Nephron (organoid): Measurements from ENCODE around the gene TMEM97.
A peak's percentile ranks its signal among the peaks of the same experiment; 100 is the strongest.

Source experiments
- H3K27ac Mint-ChIP-seq, 3 experiments: 2 replicates each; pipeline ENCODE4 v1.8.0; 2020; ENCODE audit warnings: mixed read lengths in 3 of 3, mild to moderate bottlenecking in 2 of 3, moderate library complexity in 1 of 3
- H3K27me3 Mint-ChIP-seq: 2 replicates; pipeline ENCODE4 v1.8.0; 2021; ENCODE audit warnings: low read depth, mild to moderate bottlenecking, moderate library complexity, mixed read lengths
- H3K36me3 Mint-ChIP-seq: 2 replicates; pipeline ENCODE4 v1.8.0; 2020; ENCODE audit warnings: low read depth, mixed read lengths
- H3K4me1 Mint-ChIP-seq: 2 replicates; pipeline ENCODE4 v1.8.0; 2020; ENCODE audit warnings: mixed read lengths
- H3K4me3 Mint-ChIP-seq, 3 experiments: 2 replicates each; pipeline ENCODE4 v1.8.0; 2020; ENCODE audit warnings: mild to moderate bottlenecking in 3 of 3, mixed read lengths in 3 of 3, moderate library complexity in 2 of 3
- H3K9me3 Mint-ChIP-seq: 2 replicates; pipeline ENCODE4 v1.8.0; 2020; ENCODE audit warnings: mixed read lengths
- TF ChIP-seq, protein P1 (sequence below), 3 experiments: fragments of 200-600 bp; sonication (generic); IDR thresholded peaks; one replicate each; pipeline ENCODE4 v1.5.0; 2021; ENCODE audit warnings: antibody characterized with exemption in 3 of 3; ENCODE audit not compliant: unreplicated experiment in 3 of 3

Gene TMEM97

DNA sequence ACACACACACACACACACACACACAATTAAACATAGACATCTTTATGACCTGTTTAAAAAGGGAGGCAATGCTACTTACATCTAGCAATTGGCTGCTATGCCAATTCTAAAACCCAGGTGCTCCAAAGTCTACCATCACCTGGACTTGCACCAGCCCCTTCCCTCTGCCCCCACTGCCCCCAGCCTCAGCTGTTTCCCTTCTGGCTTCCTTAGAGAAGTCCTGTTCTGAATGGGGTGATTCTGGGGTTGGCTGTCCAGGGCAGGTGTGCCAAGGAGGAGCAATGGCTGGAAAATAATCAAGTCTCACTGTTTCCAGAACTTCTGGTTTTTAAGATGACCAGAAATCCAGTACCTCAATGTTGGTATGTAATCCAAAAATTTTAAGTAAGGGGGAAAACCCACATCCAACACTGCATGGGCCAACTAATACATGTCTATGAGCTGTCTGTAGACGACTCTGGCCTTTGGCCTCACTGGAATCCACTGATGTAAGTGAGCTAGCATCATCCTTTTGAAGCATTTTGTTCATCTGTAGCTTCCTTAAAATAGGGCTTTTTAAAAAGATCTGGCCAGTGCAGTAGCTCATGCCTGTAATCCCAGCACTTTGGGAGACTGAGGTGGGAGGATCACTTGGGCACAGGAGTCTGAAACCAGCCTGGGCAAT is 14.2 kb downstream of the TMEM97 start:
- Mint-ChIP-seq H3K27me3 (no peaks in the 10 kb centered on the region), H3K9me3 (no peaks in the 10 kb centered on the region), H3K4me3 (peak overlapping the region; percentile 98 to 99 (median 99)), H3K4me1 (peaks cover 42% of the 10 kb centered on the region), H3K36me3 (peaks cover 9% of the 10 kb centered on the region), H3K27ac (peak overlapping the region in 1 of 3 experiments; percentile 9)
- TF ChIP-seq, protein P1, sequence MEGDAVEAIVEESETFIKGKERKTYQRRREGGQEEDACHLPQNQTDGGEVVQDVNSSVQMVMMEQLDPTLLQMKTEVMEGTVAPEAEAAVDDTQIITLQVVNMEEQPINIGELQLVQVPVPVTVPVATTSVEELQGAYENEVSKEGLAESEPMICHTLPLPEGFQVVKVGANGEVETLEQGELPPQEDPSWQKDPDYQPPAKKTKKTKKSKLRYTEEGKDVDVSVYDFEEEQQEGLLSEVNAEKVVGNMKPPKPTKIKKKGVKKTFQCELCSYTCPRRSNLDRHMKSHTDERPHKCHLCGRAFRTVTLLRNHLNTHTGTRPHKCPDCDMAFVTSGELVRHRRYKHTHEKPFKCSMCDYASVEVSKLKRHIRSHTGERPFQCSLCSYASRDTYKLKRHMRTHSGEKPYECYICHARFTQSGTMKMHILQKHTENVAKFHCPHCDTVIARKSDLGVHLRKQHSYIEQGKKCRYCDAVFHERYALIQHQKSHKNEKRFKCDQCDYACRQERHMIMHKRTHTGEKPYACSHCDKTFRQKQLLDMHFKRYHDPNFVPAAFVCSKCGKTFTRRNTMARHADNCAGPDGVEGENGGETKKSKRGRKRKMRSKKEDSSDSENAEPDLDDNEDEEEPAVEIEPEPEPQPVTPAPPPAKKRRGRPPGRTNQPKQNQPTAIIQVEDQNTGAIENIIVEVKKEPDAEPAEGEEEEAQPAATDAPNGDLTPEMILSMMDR (IDR thresholded peaks at IDR 0.05; ENCODE audit: unreplicated experiment in 3 of 3): no peak

DNA sequence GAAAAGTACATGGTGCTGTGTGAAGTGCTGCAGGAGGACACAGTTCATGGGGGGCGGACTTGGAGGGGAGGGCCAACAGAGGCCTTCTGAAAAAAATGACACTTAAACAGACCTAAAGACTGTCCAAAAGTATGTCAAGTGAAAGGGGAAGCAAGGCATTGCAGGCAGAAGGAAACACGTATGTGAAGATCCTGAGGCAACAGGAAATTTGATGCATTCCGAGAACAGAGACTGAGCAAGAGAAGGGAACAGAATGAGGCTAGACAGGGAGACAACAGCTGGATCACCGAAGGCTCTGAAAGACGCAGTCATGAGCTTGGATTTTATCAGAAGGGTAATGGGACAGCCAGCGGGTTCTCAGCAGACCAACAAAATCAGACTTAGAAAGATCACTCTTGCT is 15.2 kb downstream of the TMEM97 start:
- peaks cover 5% of the 10 kb centered on the region for H3K36me3 Mint-ChIP-seq
- TF ChIP-seq, protein P1 (IDR thresholded peaks at IDR 0.05; ENCODE audit: unreplicated experiment in 3 of 3): no peak
- H3K9me3 Mint-ChIP-seq: no peaks in the 10 kb centered on the region
- peak overlapping the region; percentile 98 to 99 (median 99) for H3K4me3 Mint-ChIP-seq
- H3K27ac Mint-ChIP-seq: peak overlapping the region; percentile 23 to 79 (median 46)
- no peaks in the 10 kb centered on the region for H3K27me3 Mint-ChIP-seq
- H3K4me1 Mint-ChIP-seq: peaks cover 48% of the 10 kb centered on the region

DNA sequence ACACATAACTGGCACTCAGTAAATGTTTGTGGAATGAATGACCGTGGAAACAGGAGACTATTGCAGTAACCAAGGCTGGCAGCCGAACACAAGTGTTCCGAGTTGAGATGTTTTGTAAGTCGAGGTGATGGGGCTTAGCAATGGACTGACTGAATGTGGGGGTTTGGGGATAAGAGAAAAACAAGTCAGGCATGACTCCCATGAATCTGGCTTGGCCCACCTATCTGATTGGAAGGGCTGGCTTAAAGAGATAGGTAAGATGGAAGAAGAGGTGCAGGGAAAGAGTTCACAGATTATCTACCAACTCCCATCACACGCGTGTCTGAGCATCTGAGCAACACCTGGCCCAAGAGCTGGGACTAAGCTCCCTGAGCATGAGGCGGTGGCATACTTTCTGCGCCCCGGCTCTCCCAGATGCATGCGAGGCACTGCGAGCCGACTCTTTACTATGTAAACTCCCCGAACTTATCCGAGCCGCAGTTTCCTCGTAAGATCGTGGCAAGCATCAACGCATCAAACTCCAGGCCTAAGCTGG is 15.7 kb downstream of the TMEM97 start:
- Mint-ChIP-seq H3K4me1 (peaks cover 48% of the 10 kb centered on the region), H3K9me3 (no peaks in the 10 kb centered on the region), H3K4me3 (peak overlapping the region; percentile 98 to 99 (median 99)), H3K27me3 (no peaks in the 10 kb centered on the region), H3K36me3 (peaks cover 4% of the 10 kb centered on the region), H3K27ac (peak overlapping the region; percentile 45 to 88 (median 79))
- TF ChIP-seq, protein P1 (IDR thresholded peaks at IDR 0.05; ENCODE audit: unreplicated experiment in 3 of 3): no peak

DNA sequence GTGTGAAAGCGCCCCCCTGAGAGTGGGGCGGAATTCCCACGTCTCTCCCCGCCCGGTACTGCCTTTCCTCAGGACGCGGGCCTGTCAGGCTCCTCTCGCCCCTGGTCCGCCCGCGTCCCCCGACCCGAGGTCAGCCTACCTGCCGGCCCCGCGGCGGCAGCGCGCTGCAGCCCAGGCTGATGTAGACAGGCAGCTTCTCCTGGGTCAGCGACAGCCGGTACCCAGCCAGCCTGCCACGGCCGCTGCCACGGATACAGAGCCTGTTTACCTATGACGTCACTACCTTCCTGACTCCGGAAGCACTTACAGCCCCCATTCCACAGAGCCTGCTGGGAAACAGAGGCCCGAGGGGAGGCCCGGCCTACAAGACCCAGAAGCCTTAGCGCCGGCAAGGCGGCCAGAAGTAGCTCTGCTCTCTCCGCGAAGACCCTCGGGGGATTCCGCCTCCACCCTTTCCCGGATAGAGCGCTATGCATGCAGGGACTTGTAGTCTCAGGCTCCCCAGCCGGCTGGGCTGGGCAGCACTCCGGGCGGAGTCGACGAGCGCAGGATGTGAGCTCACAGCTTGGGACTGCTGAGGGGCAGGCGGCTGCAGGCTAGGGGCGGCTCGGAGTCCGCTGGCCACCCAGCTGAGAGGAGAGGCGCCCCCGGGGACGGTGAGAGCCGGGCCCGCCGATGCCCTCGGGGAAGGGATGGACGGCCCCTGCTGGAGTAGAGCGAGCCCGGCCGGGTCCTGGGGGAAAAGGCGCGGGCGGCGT is 16.4 kb downstream of the TMEM97 start, which contains the start of the genes IFT20 and TNFAIP1:
IFT20 (minus strand) TSS at position 272 of the 758 bp plus-strand sequence. CDS start 3,487 bp downstream, outside the sequence.
TNFAIP1 (plus strand) TSS at position 561 of the 758 bp plus-strand sequence. CDS start 3,761 bp downstream, outside the sequence.
- TF ChIP-seq, protein P1 (IDR thresholded peaks at IDR 0.05; ENCODE audit: unreplicated experiment in 3 of 3): no peak
- peak within 1 kb of the TSS; percentile 98 to 99 (median 99) for H3K4me3 Mint-ChIP-seq
- H3K27me3 Mint-ChIP-seq: no peaks in the 10 kb centered on the region
- H3K9me3 Mint-ChIP-seq: no peaks in the 10 kb centered on the region
- H3K27ac Mint-ChIP-seq: peak within 1 kb of the TSS; percentile 79 to 98 (median 97)
- H3K36me3 Mint-ChIP-seq: peaks cover 8% of the 10 kb centered on the region
- H3K4me1 Mint-ChIP-seq: peaks cover 48% of the 10 kb centered on the region

DNA sequence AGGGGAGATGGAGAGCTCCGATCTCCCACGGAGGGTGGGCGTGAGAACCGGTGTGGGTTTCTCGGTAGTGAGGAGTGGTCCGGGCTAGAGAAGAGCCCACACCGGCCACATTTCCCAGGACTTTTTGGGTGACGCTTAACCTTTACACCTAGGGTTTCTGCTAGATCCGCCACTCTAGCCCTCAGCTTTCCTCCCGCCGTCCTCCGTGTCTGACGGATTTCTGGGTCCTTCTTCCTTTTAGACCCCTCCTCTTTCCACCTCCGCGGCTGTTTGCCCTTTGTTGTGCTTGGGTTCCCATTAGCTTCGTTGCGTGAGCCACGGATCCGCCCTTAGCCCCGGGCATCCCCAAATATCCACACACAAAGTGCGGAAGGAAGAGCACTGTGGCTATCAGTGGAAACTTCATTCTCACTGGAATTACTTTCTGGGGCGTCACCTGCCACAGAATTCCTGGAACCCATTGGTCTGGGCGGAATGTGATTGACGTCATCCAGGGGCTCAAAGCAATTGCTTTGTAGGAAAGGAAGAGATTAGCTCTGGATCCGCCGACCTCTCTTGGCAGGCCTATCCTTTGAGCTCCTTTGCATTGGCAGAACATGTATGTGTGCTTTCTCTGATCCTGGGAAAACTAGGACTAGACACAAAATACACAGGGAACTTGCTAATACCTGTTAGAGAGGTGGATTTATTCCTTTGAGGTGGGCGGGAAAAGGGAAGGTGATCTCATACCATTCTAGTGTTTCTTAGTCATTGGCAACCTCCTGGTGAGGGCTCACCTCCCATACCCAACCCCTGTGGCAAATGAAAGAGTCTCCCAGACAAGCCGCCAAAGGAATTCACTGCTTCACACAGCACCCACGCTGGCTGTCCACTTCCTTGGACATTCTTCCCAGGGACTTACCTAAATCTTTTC is 17.2 kb downstream of the TMEM97 start:
- TF ChIP-seq, protein P1 (IDR thresholded peaks at IDR 0.05; ENCODE audit: unreplicated experiment in 3 of 3): no peak
- H3K36me3 Mint-ChIP-seq: peaks cover 12% of the 10 kb centered on the region
- peak overlapping the region; percentile 79 to 98 (median 97) for H3K27ac Mint-ChIP-seq
- H3K27me3 Mint-ChIP-seq: no peaks in the 10 kb centered on the region
- peak overlapping the region; percentile 98 to 99 (median 99) for H3K4me3 Mint-ChIP-seq
- no peaks in the 10 kb centered on the region for H3K9me3 Mint-ChIP-seq
- peaks cover 48% of the 10 kb centered on the region for H3K4me1 Mint-ChIP-seq
